ENCODE results near the gene TUBB3. TPM values are rescaled to one million over a fixed set of nuclear protein-coding genes. Genes with fewer than 3 reads are reported as not detected.

TUBB3 gene
- total RNA-seq, 1 experiment from 2014 or later, result 209 TPM

- 0 out of 2 replicates have a peak, but pooled peaks cover 8% of the 10 kb centered on the region for H3K9me3 Mint-ChIP-seq
- ATAC-seq (no peak), DNase-seq (ENCODE audit: low spot score) (no peak)
- TF ChIP-seq EMX1 (CRISPR knock-in tag; IDR thresholded peaks at IDR 0.05) (no peak), FOXJ3 (CRISPR knock-in tag; IDR thresholded peaks at IDR 0.05; ENCODE audit: borderline replicate concordance) (no peak), KAT7 (CRISPR knock-in tag; IDR thresholded peaks at IDR 0.05; ENCODE audit: borderline replicate concordance) (no peak), MXD4 (CRISPR knock-in tag; IDR thresholded peaks at IDR 0.05; ENCODE audit: borderline replicate concordance) (no peak), ZBTB43 (CRISPR knock-in tag; IDR thresholded peaks at IDR 0.05) (no peak), SOX15 (CRISPR knock-in tag; IDR thresholded peaks at IDR 0.05) (no peak), ZNF219 (CRISPR knock-in tag; IDR thresholded peaks at IDR 0.05; ENCODE audit: borderline replicate concordance) (no peak), ERG (CRISPR knock-in tag; IDR thresholded peaks at IDR 0.05) (no peak), USF2 (CRISPR knock-in tag; IDR thresholded peaks at IDR 0.05) (no peak), CREB1 (CRISPR knock-in tag; IDR thresholded peaks at IDR 0.05) (no peak), NFYB (CRISPR knock-in tag; conservative IDR thresholded peaks at IDR 0.05; ENCODE audit: low read depth) (no peak), GABPB1 (CRISPR knock-in tag; IDR thresholded peaks at IDR 0.05) (no peak), GTF2I (CRISPR knock-in tag; conservative IDR thresholded peaks at IDR 0.05) (no peak), IRF2 (CRISPR knock-in tag; IDR thresholded peaks at IDR 0.05; ENCODE audit: borderline replicate concordance, low read depth) (no peak), SMAD3 (CRISPR knock-in tag; IDR thresholded peaks at IDR 0.05; ENCODE audit: borderline replicate concordance) (no peak), TP53 (CRISPR knock-in tag; IDR thresholded peaks at IDR 0.05) (no peak), ZNF121 (CRISPR knock-in tag; IDR thresholded peaks at IDR 0.05) (no peak)
- no peak overlapping the region for H3K27ac Mint-ChIP-seq
- CTCF ChIA-PET, result interaction anchor here (0.6 to 3.2 kb wide), 6 partner anchors 10 to 202 kb away, joined by 3 to 13 read pairs (median 4); partner anchors contain the start of gene MC1R
- H3K4me3 Mint-ChIP-seq, result no peak overlapping the region
- POLR2A ChIA-PET, result interaction anchor here (1.1 kb wide), 1 partner anchor 11 kb away, joined by 5 read pairs; the partner anchor contains the start of gene MC1R
- H3K36me3 Mint-ChIP-seq, result peaks cover 27% of the 10 kb centered on the region
- no peaks in the 10 kb centered on the region for H3K4me1 Mint-ChIP-seq
- H3K27me3 Mint-ChIP-seq (ENCODE audit: low read depth), result no peaks in the 10 kb centered on the region
These were observed 14.9 kb upstream of the TUBB3 start for GRCh38 chr16:89908236-89908635.

GRCh38 chr16:89909777-89910716, 13.1 kb upstream of the TUBB3 start:
- H3K4me1 Mint-ChIP-seq, result no peaks in the 10 kb centered on the region
- H3K9me3 Mint-ChIP-seq, result 0 out of 2 replicates have a peak, but pooled peaks cover 8% of the 10 kb centered on the region
- POLR2A ChIA-PET, result interaction anchor here (0.6 to 1.4 kb wide), 3 partner anchors 9 to 37 kb away, joined by 3 to 14 read pairs (median 6); partner anchors contain the start of genes MC1R, TCF25 and TUBB3
- H3K27ac Mint-ChIP-seq, result peak overlapping the region; percentile 70; the same call in 1 of the 2 replicates
- peaks cover 27% of the 10 kb centered on the region for H3K36me3 Mint-ChIP-seq
- H3K4me3 Mint-ChIP-seq, result no peak overlapping the region
- DNase-seq (ENCODE audit: low spot score) (peak; percentile 84), ATAC-seq (peak; percentile 91)
- TF ChIP-seq ETV6 (CRISPR knock-in tag; IDR thresholded peaks at IDR 0.05), result no peak
- TF ChIP-seq ZNF263 (CRISPR knock-in tag; IDR thresholded peaks at IDR 0.05; ENCODE audit: low read depth), result no peak
- TF ChIP-seq MAX (CRISPR knock-in tag; IDR thresholded peaks at IDR 0.05), result peak; percentile 54; the same call in 1 of the 2 replicates
- TF ChIP-seq ZBTB43 (CRISPR knock-in tag; IDR thresholded peaks at IDR 0.05), result 0 out of 2 replicates have a peak, but pooled peaks have one; percentile 39
- 0 out of 2 replicates have a peak, but pooled peaks have one; percentile 16 for TF ChIP-seq GABPB1 (CRISPR knock-in tag; IDR thresholded peaks at IDR 0.05)
- TF ChIP-seq EMX1 (CRISPR knock-in tag; IDR thresholded peaks at IDR 0.05), result no peak
- TF ChIP-seq, protein P1, sequence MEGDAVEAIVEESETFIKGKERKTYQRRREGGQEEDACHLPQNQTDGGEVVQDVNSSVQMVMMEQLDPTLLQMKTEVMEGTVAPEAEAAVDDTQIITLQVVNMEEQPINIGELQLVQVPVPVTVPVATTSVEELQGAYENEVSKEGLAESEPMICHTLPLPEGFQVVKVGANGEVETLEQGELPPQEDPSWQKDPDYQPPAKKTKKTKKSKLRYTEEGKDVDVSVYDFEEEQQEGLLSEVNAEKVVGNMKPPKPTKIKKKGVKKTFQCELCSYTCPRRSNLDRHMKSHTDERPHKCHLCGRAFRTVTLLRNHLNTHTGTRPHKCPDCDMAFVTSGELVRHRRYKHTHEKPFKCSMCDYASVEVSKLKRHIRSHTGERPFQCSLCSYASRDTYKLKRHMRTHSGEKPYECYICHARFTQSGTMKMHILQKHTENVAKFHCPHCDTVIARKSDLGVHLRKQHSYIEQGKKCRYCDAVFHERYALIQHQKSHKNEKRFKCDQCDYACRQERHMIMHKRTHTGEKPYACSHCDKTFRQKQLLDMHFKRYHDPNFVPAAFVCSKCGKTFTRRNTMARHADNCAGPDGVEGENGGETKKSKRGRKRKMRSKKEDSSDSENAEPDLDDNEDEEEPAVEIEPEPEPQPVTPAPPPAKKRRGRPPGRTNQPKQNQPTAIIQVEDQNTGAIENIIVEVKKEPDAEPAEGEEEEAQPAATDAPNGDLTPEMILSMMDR (IDR thresholded peaks at IDR 0.05), result peak; percentile 83
- H3K27me3 Mint-ChIP-seq (ENCODE audit: low read depth), result no peaks in the 10 kb centered on the region
- CTCF ChIA-PET, result interaction anchor here (0.5 to 1.9 kb wide), 31 partner anchors 9 to 209 kb away, joined by 3 to 70 read pairs (median 5); partner anchors contain the start of genes DEF8, MC1R, SPATA2L and SPIRE2

Measured in WTC11 (cell line).